HG03159 (cell line): ENCODE results near the gene RIOK3.
"Not testable (repeated sequence)": the region's sequence is repeated elsewhere in the genome, so short reads cannot be mapped to it uniquely, and the experiment has no call there.

Experiments
- ATAC-seq: cut with Tn5 transposase; IDR thresholded peaks from one replicate; pipeline ENCODE4 v1.9.1; 2021; ENCODE audit warnings: mild to moderate bottlenecking, moderate library complexity; ENCODE audit not compliant: unreplicated experiment

RIOK3 gene, protein sequence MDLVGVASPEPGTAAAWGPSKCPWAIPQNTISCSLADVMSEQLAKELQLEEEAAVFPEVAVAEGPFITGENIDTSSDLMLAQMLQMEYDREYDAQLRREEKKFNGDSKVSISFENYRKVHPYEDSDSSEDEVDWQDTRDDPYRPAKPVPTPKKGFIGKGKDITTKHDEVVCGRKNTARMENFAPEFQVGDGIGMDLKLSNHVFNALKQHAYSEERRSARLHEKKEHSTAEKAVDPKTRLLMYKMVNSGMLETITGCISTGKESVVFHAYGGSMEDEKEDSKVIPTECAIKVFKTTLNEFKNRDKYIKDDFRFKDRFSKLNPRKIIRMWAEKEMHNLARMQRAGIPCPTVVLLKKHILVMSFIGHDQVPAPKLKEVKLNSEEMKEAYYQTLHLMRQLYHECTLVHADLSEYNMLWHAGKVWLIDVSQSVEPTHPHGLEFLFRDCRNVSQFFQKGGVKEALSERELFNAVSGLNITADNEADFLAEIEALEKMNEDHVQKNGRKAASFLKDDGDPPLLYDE

DNA sequence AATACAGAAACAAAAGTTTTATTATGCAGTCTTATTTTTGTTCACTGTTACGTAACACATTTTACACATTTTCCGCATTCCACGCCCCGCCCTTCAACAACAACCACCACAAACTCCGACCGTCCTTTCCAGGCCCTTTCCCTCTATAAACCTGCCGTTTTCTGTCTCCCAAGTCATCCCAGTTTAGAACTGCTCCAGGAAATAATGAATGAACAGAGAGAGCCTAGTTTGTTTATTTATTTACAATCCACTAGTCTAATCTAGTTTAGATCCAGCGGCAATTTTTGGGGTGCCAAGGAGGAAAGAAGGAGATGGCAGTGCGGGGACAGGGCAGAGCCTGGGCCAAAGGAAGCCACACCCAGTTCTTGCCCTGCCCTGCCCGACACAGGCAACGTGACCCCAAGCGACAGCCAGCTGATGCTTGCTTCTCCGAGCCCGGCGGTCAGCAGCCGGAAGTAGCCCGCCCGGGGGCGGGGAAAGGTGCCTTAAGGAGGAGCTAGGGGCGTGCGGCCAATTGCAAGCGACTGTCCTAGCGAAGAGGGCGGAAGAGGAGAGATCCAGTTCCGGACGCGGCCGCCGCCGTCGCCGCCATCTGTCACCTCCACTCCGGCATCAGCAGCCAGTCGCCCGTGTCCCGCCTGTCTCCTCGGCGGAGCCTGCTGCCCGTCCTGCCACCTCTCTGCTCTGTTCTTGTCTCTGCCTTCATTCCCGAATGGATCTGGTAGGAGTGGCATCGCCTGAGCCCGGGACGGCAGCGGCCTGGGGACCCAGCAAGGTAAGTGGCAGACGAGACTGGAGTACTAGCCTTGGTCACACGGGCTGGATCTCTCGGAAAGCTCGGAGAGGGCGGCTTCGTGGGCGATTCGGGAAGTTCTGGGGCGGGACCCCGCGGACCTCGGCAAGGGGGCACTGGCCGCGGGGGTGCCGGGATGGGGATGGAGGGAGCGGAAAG, at the start of gene RIOK3:
Gene RIOK3 (plus strand): TSS at position 560 of the 952 bp plus-strand sequence. CDS start 153 bp downstream, at position 713.
- ATAC-seq, result peak; percentile 97

DNA sequence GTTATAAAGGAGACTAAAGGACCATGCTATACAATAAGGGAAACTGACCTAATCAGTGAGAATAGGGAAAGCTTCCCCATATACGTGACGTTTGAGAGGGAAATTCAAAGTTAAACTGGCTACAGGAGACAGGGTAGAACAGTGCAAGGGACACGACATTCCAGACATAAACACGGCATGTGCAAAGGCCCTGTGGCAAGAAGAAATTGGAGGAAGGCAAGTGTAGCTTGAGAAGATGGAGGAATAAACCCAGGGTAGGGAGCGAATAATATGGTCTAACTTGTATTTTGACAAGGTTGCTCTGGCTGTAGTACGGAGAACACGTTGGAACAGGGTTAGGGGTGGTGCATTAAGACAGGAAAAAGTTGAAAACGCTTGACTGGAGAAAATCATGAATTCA, 49.8 kb upstream of the RIOK3 start:
- ATAC-seq, result no peak

GRCh38 chr18:23405636-23406035, 47.5 kb upstream of the RIOK3 start:
- no peak for ATAC-seq

- no peak for ATAC-seq
These were observed 46.8 kb upstream of the RIOK3 start for GRCh38 chr18:23406271-23406787.

DNA sequence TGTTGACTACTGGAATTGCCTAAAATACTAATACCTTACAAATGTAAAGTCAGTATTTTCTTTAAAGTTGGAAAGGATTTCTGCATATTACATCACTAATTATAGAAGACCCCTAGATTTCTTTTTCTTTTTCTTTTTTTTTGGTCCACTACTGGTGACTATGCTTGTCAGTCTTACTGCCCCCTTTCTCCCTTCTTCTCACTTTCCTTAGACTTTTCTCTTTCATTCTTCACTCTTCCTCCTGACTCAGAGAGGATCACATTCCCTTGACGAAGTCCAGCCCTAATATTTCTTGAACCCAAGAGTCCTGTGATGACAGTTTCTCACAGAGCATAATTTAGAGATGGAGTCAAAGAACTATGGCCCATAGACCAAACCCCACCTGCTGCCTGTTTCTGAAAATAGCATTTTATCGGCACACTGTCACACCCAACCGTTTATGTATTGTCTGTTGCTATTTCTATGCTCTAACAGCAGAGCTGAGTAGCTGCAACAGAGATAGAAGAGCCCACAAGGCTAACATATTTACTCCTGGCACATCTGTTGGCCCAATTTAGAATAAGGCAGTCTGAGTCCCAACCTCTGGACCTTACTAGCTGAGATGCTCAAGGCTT, 40.6 kb upstream of the RIOK3 start:
- ATAC-seq, result no peak

- ATAC-seq, result no peak
These were observed 37.6 kb upstream of the RIOK3 start for GRCh38 chr18:23415515-23415914.

GRCh38 chr18:23416298-23416697, 36.8 kb upstream of the RIOK3 start:
- no peak for ATAC-seq

GRCh38 chr18:23421277-23421676, 31.8 kb upstream of the RIOK3 start:
- ATAC-seq, result no peak

GRCh38 chr18:23422751-23423418, 30.2 kb upstream of the RIOK3 start:
- peak; percentile 81 for ATAC-seq

- no peak for ATAC-seq
These were observed 28.5 kb upstream of the RIOK3 start for GRCh38 chr18:23424616-23425015.

- no peak for ATAC-seq
These were observed 24.3 kb upstream of the RIOK3 start for GRCh38 chr18:23428821-23429220.

DNA sequence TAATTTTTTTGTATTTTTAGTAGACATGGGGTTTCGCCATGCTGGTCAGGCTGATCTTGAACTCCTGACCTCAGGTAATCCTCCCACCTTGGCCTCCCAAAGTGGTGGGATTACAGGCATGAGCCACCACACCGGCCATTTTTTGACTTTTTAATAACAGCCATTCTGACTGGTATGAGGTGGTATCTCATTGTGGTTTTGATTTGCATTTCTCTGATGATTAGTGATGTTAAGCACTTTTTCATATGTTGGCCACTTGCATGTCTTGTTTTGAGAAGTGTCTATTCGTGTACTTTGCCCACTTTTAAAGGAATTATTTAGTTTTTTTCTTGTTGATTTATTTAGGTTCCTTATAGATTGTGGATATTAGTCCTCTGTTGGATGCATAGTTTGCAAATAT, 23.5 kb upstream of the RIOK3 start:
- ATAC-seq, result not testable (repeated sequence)

- no peak for ATAC-seq
These were observed 19.7 kb upstream of the RIOK3 start for GRCh38 chr18:23433360-23433759.

DNA sequence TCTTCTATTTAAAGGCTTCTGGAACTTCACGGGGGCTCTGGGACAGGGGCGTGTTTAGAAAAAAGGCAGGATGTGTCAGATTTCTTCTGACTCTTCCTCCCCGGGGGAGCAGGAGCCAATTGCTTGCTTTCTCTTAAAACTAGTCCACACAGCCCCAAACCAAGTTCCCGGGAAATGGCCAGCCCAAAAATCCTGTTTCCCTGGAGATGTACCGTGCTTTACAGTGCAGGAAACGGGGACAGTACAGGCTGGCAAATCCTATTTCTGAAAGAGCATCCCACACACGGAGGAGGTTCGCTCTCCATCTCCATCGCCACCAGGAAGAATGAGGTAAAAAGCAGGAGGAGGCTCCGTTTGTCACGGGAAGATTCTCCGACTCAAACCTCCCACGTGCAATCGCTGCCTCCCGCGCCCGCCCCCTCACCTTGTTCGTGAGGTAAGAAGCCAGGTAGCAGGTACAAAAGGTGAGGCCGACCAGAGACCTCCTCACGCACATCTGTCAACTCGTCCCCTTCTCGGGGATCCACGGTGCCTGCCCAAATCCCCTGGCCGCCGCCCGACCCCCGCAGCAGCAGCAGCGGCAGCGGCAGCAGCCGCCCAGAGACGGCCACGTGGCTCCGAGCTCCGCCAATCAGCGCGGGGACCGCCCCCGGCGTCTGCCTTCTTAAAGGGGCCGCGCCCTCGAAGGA, 15.6 kb upstream of the RIOK3 start:
- ATAC-seq, result peak; percentile 97

- ATAC-seq, result no peak
These were observed 15.1 kb upstream of the RIOK3 start for GRCh38 chr18:23438046-23438377.

DNA sequence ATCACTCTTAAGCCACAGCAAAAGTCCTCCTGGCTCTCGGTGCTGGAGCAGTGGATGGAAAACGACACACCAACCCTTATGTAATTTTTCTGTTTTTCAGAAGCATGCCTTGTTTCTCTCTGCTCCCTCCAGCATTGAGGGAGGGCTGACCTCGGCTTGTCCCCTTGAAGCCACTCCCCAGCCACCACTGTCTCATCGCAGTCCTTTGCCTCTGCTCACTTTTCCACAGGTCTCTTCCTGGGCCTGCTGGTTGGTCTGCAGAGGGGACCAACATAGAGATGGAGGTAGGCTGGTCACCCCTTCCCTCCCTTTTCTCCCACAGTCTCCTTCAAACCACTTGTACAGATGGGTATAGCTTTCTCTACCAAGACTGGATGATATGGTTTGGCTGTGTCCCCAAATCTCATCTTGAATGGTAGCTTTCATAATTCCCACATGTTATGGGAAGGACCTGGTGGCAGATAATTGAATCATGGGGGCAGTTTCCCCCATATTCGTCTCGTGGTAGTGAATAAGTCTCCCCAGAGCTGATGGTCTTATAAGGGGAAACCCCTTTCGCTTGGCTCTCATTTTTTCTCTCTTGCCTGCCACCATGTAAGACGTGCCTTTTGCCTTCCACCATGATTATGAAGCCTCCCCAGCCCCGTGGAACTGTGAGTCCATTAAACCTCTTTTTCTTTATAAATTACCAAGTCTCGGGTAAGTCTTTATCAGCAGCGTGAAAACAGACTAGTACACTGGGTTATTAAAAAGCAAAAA, 14.3 kb upstream of the RIOK3 start:
- ATAC-seq, result no peak

GRCh38 chr18:23440131-23440530, 13.0 kb upstream of the RIOK3 start:
- no peak for ATAC-seq

DNA sequence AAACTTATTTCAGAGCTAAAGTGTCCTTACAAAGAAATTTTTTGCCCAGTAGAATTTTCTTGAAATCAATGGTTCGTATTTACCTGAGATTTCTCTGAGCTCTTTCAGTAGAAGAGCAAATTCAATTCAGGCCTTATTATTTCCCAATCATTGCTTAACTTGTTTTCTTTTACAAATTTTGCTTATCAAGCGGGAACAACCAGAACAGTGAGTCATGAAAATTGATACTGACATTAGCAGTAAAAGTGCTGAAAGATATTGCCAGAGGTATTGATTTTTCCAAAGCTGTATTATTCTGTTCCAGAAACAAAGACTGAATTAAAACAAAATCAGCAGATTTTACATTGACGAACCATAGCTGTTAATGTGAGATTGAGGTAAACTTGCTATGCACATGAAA, 10.1 kb upstream of the RIOK3 start:
- ATAC-seq, result no peak

DNA sequence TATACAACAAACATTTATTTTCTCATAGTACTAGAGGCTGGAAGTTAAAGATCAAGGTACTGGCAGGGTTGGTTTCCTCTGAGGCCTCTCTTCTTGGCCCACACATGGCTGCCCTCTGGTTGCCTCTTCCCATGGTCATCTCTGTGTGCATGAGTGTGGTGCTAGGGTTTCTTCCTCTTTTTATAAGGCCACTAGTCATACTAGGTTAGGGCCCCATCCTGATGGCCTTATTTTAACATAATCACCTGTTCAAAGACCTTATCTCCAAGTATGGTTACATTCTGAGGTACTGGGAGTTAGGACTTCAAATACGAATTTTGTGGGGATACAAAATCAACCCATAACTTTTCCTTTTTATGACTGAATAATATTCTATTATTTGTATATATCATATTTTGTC, 4.8 kb upstream of the RIOK3 start:
- ATAC-seq, result no peak
